Fibroblast of pulmonary artery (primary cell): ENCODE data around the gene MINDY4.

Source experiments
- DNase-seq: peaks from one replicate; pipeline ENCODE4 v3.0.0-alpha.2; 2010; ENCODE audit warnings: low read depth
- H3K4me3 ChIP-seq: replicated peaks from 2 replicates; pipeline ENCODE4 v1.5.1; 2011; ENCODE audit warnings: low read depth, mild to moderate bottlenecking, control low read depth, low read length, moderate library complexity
- CTCF ChIP-seq: IDR thresholded peaks from 2 replicates; pipeline ENCODE4 v1.5.1; 2011; ENCODE audit warnings: mild to moderate bottlenecking, control low read depth, low read length, inconsistent platforms; ENCODE audit errors: missing control alignments

The MINDY4 gene

DNA sequence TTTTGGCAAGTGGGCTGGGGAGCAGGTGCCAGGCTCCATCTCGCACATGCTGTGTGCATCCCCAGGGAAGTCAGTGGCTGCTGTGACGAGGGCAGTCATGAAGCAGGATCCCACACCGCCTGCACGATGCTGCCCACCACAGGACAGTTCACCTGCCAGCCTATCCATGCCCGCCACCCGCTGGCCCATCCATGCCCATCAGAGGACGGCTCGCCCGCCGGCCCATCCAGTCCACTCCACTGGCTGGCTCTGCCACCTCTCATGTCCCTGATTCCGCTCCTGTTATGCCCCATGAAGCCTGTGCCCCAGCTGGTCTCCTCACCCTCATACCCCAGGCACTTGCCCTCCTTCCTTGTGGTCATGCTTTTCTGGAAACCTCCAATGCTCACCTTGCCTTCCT lies 37.5 kb upstream of the MINDY4 start:
- DNase-seq: no peak

GRCh38 chr7:30734497-30734896 lies 36.7 kb upstream of the MINDY4 start:
- DNase-seq: no peak
- no peak overlapping the region for H3K4me3 ChIP-seq
- TF ChIP-seq CTCF: no peak

More for the DNA sequence above, 37.5 kb upstream of the MINDY4 start:
- TF ChIP-seq CTCF: no peak
- no peak overlapping the region for H3K4me3 ChIP-seq

- TF ChIP-seq CTCF: no peak
- no peak overlapping the region for H3K4me3 ChIP-seq
- no peak for DNase-seq
These were observed 35.6 kb upstream of the MINDY4 start for GRCh38 chr7:30735631-30736030.

GRCh38 chr7:30736291-30736690 lies 34.9 kb upstream of the MINDY4 start:
- no peak for TF ChIP-seq CTCF
- no peak overlapping the region for H3K4me3 ChIP-seq
- no peak for DNase-seq

- H3K4me3 ChIP-seq: no peak overlapping the region
- DNase-seq: no peak
- TF ChIP-seq CTCF: no peak
These were observed 32.9 kb upstream of the MINDY4 start for GRCh38 chr7:30738026-30738915.

- no peak overlapping the region for H3K4me3 ChIP-seq
- no peak for DNase-seq
- TF ChIP-seq CTCF: no peak
These were observed 31.5 kb upstream of the MINDY4 start for GRCh38 chr7:30739691-30740090.
